PC-9 (cell line): ENCODE results near the gene YPEL1. TPM values are rescaled to one million over a fixed set of nuclear protein-coding genes. Genes with fewer than 3 reads are reported as not detected.

Experiments
- BruUV-seq: library from RNA; stranded (reverse); fragments of 400-500 nt; replicated peaks from 2 replicates; lab custom pipeline; 2021; lab: Mats Ljungman, UMichigan
- CTCF ChIA-PET: fragments of 300-600 bp; sonication (Branson Sonifier 250); formaldehyde crosslinking; loops from one replicate; lab custom pipeline; 2022; ENCODE audit warnings: antibody characterized with exemption; lab: Charles Lee
- POLR2A ChIA-PET: fragments of 300-600 bp; sonication (Branson Sonifier 250); formaldehyde crosslinking; loops from one replicate; lab custom pipeline; 2022; ENCODE audit warnings: antibody characterized with exemption; ENCODE audit not compliant: unreplicated experiment; lab: Charles Lee
- DNase-seq, 2 experiments: peaks; one replicate each; pipeline versions ENCODE4 v3.0.0 to v3.0.0-alpha.2; 2015 to 2022; ENCODE audit warnings: mixed read lengths in 1 of 2
- H2AFZ ChIP-seq: fragments of 200-600 bp; sonication (generic); 2 replicates; pipeline ENCODE4 v1.8.1; 2017; ENCODE audit warnings: antibody characterized with exemption
- H3F3A ChIP-seq: fragments of 200-600 bp; sonication (generic); 2 replicates; pipeline ENCODE4 v1.8.1; 2017; ENCODE audit warnings: antibody characterized with exemption, mild to moderate bottlenecking, low read depth; ENCODE audit not compliant: insufficient read depth
- H3K27ac ChIP-seq: fragments of 200-600 bp; sonication (generic); 2 replicates; pipeline ENCODE4 v1.6.1; 2016; ENCODE audit warnings: mixed run types
- H3K27me3 ChIP-seq: fragments of 200-600 bp; sonication (generic); 2 replicates; pipeline ENCODE4 v1.6.1; 2016; ENCODE audit warnings: low read depth, mixed run types; ENCODE audit not compliant: insufficient read depth
- H3K36me3 ChIP-seq: fragments of 200-600 bp; sonication (generic); 2 replicates; pipeline ENCODE4 v1.6.1; 2016; ENCODE audit warnings: low read depth, mixed run types
- H3K4me1 ChIP-seq: fragments of 200-600 bp; sonication (generic); replicated peaks from 2 replicates; pipeline ENCODE4 v1.6.1; 2016; ENCODE audit warnings: mixed run types; ENCODE audit not compliant: insufficient read depth
- H3K4me2 ChIP-seq: fragments of 200-600 bp; sonication (generic); 2 replicates; pipeline ENCODE4 v1.6.1; 2017; ENCODE audit warnings: mixed run types
- H3K4me3 ChIP-seq: fragments of 200-600 bp; sonication (generic); 2 replicates; pipeline ENCODE4 v1.6.1; 2016; ENCODE audit warnings: mixed run types
- H3K79me2 ChIP-seq: fragments of 200-600 bp; sonication (generic); 2 replicates; pipeline ENCODE4 v1.6.1; 2017; ENCODE audit warnings: low read depth, mixed run types
- H3K9me2 ChIP-seq: fragments of 200-600 bp; sonication (generic); 2 replicates; pipeline ENCODE4 v1.8.1; 2017; ENCODE audit warnings: mild to moderate bottlenecking; ENCODE audit not compliant: insufficient read depth
- H3K9me3 ChIP-seq: fragments of 200-600 bp; sonication (generic); 2 replicates; pipeline ENCODE4 v1.8.1; 2016; ENCODE audit warnings: low read depth; ENCODE audit not compliant: insufficient read depth
- H4K20me1 ChIP-seq: fragments of 200-600 bp; sonication (generic); 2 replicates; pipeline ENCODE4 v1.8.1; 2017; ENCODE audit not compliant: insufficient read depth
- CTCF ChIP-seq: fragments of 200-600 bp; sonication (generic); conservative IDR thresholded peaks from 2 replicates; pipeline ENCODE4 v1.6.1; 2017; ENCODE audit warnings: mixed run types, antibody characterized with exemption, mild to moderate bottlenecking, moderate library complexity
- EZH2 ChIP-seq: fragments of 200-600 bp; sonication (generic); IDR thresholded peaks from 2 replicates; pipeline ENCODE4 v1.8.0; 2017; ENCODE audit warnings: antibody characterized with exemption, low read depth
- intact Hi-C: fragments of 100-400 bp; cut with micrococcal nuclease; formaldehyde crosslinking; loops from one replicate; pipeline ENCODE4 v1.10.0; 2022; ENCODE audit not compliant: unreplicated experiment
- total RNA-seq: library from RNA; stranded (reverse); gene quantifications from 2 replicates; pipeline ENCODE4 v1.2.3, GENCODE V29; 2021

Gene YPEL1
- total RNA-seq, 1 experiment from 2014 or later = 5.2 TPM

GRCh38 chr22:21728270-21728669, 7.3 kb downstream of the YPEL1 start:
- ChIA-PET POLR2A (no interaction called here), CTCF (no interaction called here)
- Histone ChIP-seq H3F3A (no peaks in the 10 kb centered on the region), H2AFZ (no peak overlapping the region), H3K9me2 (no peaks in the 10 kb centered on the region), H3K79me2 (no peaks in the 10 kb centered on the region), H3K4me3 (no peak overlapping the region), H3K9me3 (no peaks in the 10 kb centered on the region), H3K36me3 (no peaks in the 10 kb centered on the region), H3K27ac (no peak overlapping the region), H3K4me1 (no peaks in the 10 kb centered on the region), H3K27me3 (no peaks in the 10 kb centered on the region), H4K20me1 (no peaks in the 10 kb centered on the region), H3K4me2 (no peak overlapping the region)
- no peak for DNase-seq
- TF ChIP-seq EZH2 (no peak), CTCF (no peak)
- BruUV-seq = no TSS peak
- intact Hi-C loops = no loop called here

- Histone ChIP-seq H3K4me1 (no peaks in the 10 kb centered on the region), H3K4me3 (no peak overlapping the region), H3K36me3 (no peaks in the 10 kb centered on the region), H3K79me2 (no peaks in the 10 kb centered on the region), H3K27ac (no peak overlapping the region), H3F3A (no peaks in the 10 kb centered on the region), H3K9me3 (no peaks in the 10 kb centered on the region), H3K9me2 (no peaks in the 10 kb centered on the region), H3K27me3 (no peaks in the 10 kb centered on the region), H2AFZ (no peak overlapping the region), H3K4me2 (no peak overlapping the region), H4K20me1 (no peaks in the 10 kb centered on the region)
- POLR2A ChIA-PET = no interaction called here
- intact Hi-C loops = no loop called here
- TF ChIP-seq EZH2 (no peak), CTCF (no peak)
- CTCF ChIA-PET = no interaction called here
- BruUV-seq = no TSS peak
- DNase-seq = no peak
Measured at GRCh38 chr22:21727768-21728167, 7.8 kb downstream of the YPEL1 start.

GRCh38 chr22:21727159-21727558, 8.4 kb downstream of the YPEL1 start:
- intact Hi-C loops = no loop called here
- H3K4me1 ChIP-seq = no peaks in the 10 kb centered on the region
- ChIA-PET POLR2A (no interaction called here), CTCF (no interaction called here)
- H3F3A ChIP-seq = no peaks in the 10 kb centered on the region
- no peak overlapping the region for H3K4me3 ChIP-seq
- BruUV-seq = no TSS peak
- DNase-seq = no peak
- no peaks in the 10 kb centered on the region for H3K27me3 ChIP-seq
- TF ChIP-seq CTCF = no peak
- no peak for TF ChIP-seq EZH2
- no peaks in the 10 kb centered on the region for H3K36me3 ChIP-seq
- H3K27ac ChIP-seq = no peak overlapping the region
- no peaks in the 10 kb centered on the region for H3K9me3 ChIP-seq
- no peaks in the 10 kb centered on the region for H4K20me1 ChIP-seq
- H3K79me2 ChIP-seq = no peaks in the 10 kb centered on the region
- H3K4me2 ChIP-seq = no peak overlapping the region
- H2AFZ ChIP-seq = no peak overlapping the region
- no peaks in the 10 kb centered on the region for H3K9me2 ChIP-seq
